SK-N-SH treated with all-trans-retinoic acid at 6 μM for 48 hours (cell line): ENCODE measurements around the gene CANX.

Experiments used
- CSDC2 ChIP-seq: fragments of 250-450 bp; sonication (Bioruptor Pico); IDR thresholded peaks from 2 replicates; pipeline ENCODE4 v1.5.0; 2020; ENCODE audit warnings: mild to moderate bottlenecking, moderate library complexity
- PATZ1 ChIP-seq: fragments of 250-450 bp; sonication (Bioruptor Pico); IDR thresholded peaks from 2 replicates; pipeline ENCODE4 v1.8.0; 2020; ENCODE audit warnings: mild to moderate bottlenecking, moderate library complexity, borderline replicate concordance
- SNAI2 ChIP-seq: fragments of 250-450 bp; sonication (Bioruptor Pico); IDR thresholded peaks from 2 replicates; pipeline ENCODE4 v1.5.0; 2020; ENCODE audit warnings: mild to moderate bottlenecking, moderate library complexity
- TOX ChIP-seq: fragments of 250-450 bp; sonication (Bioruptor Pico); IDR thresholded peaks from 2 replicates; pipeline ENCODE4 v1.8.0; 2021; ENCODE audit warnings: mild to moderate bottlenecking, moderate library complexity, borderline replicate concordance
- ZNF70 ChIP-seq: fragments of 450-650 bp; formaldehyde crosslinking; IDR thresholded peaks from 2 replicates; pipeline ENCODE4 v1.5.0; 2020; ENCODE audit warnings: mild to moderate bottlenecking, moderate library complexity
- ZNF8 ChIP-seq: fragments of 450-650 bp; formaldehyde crosslinking; IDR thresholded peaks from 2 replicates; pipeline ENCODE4 v1.5.0; 2020; ENCODE audit warnings: mild to moderate bottlenecking, moderate library complexity

GRCh38 chr5:179772351-179772750 is 73.6 kb downstream of the CANX start:
- TF ChIP-seq ZNF8 (CRISPR knock-in tag) = no peak
- TF ChIP-seq TOX (CRISPR knock-in tag) = no peak
- no peak for TF ChIP-seq ZNF70 (CRISPR knock-in tag)
- no peak for TF ChIP-seq PATZ1 (CRISPR knock-in tag)
- no peak for TF ChIP-seq CSDC2
- TF ChIP-seq SNAI2 (CRISPR knock-in tag) = no peak
